ENCODE measurements around the gene TGFBR3L.

Gene TGFBR3L

DNA sequence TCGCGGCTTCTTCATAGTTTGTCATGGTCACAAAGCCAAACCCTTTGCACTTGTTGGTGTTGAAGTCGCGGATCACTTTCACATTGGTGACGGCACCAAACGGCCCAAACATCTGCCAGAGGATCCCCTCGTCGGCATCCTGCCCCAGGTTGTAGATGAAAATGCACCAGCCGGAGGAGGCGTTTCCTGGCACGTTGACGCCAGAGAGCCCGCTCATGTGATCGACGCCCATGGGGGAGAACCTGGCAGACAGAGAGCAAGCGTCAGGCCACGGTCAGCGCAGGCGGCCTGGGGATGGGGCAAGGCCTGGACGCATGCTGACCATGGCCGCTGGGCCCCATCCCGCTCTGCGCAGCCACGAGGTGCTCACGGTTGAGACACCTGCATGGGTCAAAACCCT is 48.9 kb downstream of the TGFBR3L start:
- DNase-seq: no peak

DNA sequence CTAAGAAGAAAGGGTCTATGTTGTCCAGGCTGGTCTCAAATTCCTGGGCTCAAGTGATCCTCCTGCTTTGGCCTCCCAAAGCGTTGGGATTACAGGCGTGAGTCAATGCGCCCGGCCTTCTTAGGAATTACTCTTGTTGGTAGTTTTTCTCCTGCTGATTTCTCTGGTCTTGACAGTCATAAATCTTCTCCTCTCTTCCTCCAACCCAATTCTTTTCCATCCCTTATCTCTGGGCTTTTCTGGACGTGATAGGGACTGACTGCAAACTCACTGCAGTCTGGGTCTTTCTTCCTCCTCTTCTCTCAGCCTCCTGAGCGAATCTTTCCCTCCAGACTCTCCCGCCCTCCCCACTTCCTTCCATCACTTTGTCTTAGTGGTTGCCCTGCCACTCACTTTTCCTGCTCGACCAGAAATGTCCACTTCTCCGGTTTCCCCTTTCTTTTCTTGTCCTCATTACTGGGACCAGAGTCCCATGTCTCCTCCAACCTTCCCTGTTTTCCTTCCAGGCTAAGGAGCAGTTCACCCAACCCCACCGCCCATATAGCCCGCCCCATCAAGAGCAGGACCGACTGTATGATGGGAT is 50.7 kb downstream of the TGFBR3L start:
- no peak for DNase-seq

DNA sequence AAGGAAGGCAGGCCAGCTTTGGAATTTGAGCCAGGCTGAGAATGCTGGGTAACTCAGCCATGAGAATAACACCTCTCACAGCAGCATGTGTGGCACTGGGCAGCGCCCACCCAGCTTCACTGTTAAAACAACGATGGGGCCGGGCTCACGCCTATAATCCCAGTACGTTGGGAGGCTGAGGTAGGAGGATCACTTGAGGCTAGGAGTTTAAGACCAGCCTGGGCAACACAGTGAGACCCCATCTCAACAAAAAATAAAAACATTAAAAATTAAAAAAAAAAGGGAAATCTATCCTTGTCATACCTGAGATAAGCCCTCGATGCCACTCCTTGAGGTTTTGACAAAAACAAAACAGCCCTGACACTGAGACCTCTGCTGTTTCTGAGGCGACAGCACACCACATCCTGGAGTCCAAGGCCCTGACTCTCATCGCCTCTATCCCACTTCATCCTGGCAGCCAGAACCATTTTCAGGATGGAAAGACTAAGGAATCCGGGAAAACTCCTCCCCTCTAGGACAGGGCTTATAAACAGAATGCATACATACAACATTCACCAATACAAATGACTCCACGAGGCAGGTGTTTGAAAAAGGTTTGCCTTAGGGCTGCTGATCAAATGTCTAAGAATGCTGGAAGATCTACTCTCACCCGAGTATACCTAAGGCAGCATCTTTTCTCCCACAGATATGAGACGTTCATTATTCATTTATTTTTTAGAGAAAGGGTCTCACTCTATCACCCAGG is 51.5 kb downstream of the TGFBR3L start:
- DNase-seq: no peak

DNA sequence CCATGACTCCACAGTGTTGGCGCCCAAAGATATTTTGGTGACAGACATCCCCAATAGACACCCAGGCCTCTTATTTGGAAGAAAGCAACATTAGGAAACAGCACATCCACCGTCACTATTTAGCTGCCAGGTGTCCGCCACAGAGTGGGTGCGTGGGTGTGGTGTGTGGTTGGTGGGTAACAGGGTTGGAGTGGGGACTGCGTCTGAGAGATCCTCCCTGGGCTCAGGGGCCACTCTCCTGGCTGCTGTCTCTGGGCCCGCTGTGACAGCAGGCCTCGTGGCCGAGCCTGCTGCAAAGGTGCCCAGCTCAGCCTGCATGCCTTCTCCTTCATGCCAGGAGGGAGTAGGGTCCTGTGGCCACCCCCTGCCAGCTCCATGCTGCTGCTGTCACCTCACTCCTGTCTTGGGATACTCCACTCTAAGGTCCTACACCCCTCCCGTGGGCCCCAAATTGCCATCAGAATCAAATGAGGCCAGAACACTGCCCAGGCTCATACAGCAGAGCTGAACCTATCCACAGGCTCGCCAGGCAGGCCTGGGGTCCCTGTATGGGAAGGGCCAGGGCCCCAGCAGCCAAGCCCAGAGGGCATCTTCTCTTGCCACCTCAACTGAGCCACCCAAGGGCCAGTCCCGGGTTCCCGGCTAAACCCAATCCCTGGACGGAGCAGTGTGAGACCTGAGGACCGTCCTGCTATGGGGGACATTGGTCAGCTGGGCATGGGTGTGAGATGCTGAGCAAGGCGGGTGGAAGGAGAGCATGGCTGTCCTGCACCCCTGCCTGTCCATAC is 53.6 kb downstream of the TGFBR3L start:
- DNase-seq: no peak
